CD14-positive monocyte (primary cell): ENCODE data around the gene TRAM2. TPM values are rescaled to one million over a fixed set of nuclear protein-coding genes. Genes with fewer than 3 reads are reported as not detected.

Experiments
- DNase-seq, 3 donors: peaks; one replicate each; pipeline ENCODE4 v3.0.0-alpha.2; 2011 to 2022
- H2AFZ ChIP-seq: 2 replicates; pipeline ENCODE4 v1.6.0; 2012; ENCODE audit warnings: mild to moderate bottlenecking, low read depth, low read length, inconsistent platforms; ENCODE audit not compliant: insufficient read depth, poor library complexity, severe bottlenecking
- H3K27ac ChIP-seq, 2 donors: 1 replicate in 1 of 2; 2 replicates in 1 of 2; pipeline ENCODE4 v1.5.1; 2012 to 2013; ENCODE audit warnings: low read length in 2 of 2, control low read depth in 1 of 2, inconsistent platforms in 1 of 2, low read depth in 1 of 2, mild to moderate bottlenecking in 1 of 2
- H3K27me3 ChIP-seq, 2 donors: one replicate each; pipeline versions ENCODE4 v1.6.0 to v1.6.1; 2011 to 2013; ENCODE audit warnings: low read length in 2 of 2; ENCODE audit not compliant: control insufficient read depth in 2 of 2, insufficient read depth in 2 of 2
- H3K36me3 ChIP-seq, 2 donors: replicated peaks in 1 of 2; 1 replicate in 1 of 2; 2 replicates in 1 of 2; pipeline versions ENCODE4 v1.5.1 to v1.6.1; 2012 to 2013; ENCODE audit warnings: low read length in 2 of 2, control low read depth in 1 of 2, inconsistent platforms in 1 of 2, mild to moderate bottlenecking in 1 of 2; ENCODE audit not compliant: insufficient read depth in 2 of 2, control insufficient read depth in 1 of 2
- H3K4me1 ChIP-seq, 2 donors: 1 replicate in 1 of 2; 2 replicates in 1 of 2; pipeline versions ENCODE4 v1.5.1 to v1.6.1; 2012 to 2013; ENCODE audit warnings: low read length in 2 of 2, control low read depth in 1 of 2, inconsistent platforms in 1 of 2, mild to moderate bottlenecking in 1 of 2, moderate library complexity in 1 of 2; ENCODE audit not compliant: insufficient read depth in 2 of 2, control insufficient read depth in 1 of 2
- H3K4me2 ChIP-seq: replicated peaks from 2 replicates; pipeline ENCODE3; 2012; ENCODE audit warnings: low read length, moderate library complexity, mild to moderate bottlenecking; ENCODE audit not compliant: poor library complexity, severe bottlenecking; ENCODE audit errors: extremely low read depth
- H3K4me3 ChIP-seq, 3 experiments: fragments of 200-600 bp in 1 of 3; sonication (generic) in 1 of 3; replicated peaks in 1 of 3; 1 replicate in 2 of 3; 2 replicates in 1 of 3; pipeline ENCODE4 v1.5.1; 2011 to 2013; ENCODE audit warnings: low read length in 3 of 3, mild to moderate bottlenecking in 3 of 3, control low read depth in 2 of 3, low read depth in 2 of 3, inconsistent platforms in 1 of 3, moderate library complexity in 1 of 3
- H3K79me2 ChIP-seq: 2 replicates; pipeline ENCODE4 v1.6.0; 2012; ENCODE audit warnings: mild to moderate bottlenecking, control low read depth, inconsistent platforms, low read length, moderate library complexity; ENCODE audit not compliant: insufficient read depth
- H3K9ac ChIP-seq: 2 replicates; pipeline ENCODE4 v1.6.0; 2017; ENCODE audit warnings: low read length, mild to moderate bottlenecking; ENCODE audit not compliant: insufficient read depth, poor library complexity, severe bottlenecking
- H3K9me3 ChIP-seq, 2 donors: replicated peaks in 1 of 2; 1 replicate in 1 of 2; 2 replicates in 1 of 2; pipeline versions ENCODE4 v1.5.1 to v1.6.1; 2012 to 2013; ENCODE audit warnings: low read length in 2 of 2, control low read depth in 1 of 2; ENCODE audit not compliant: control insufficient read depth in 1 of 2, insufficient read depth in 1 of 2
- H4K20me1 ChIP-seq: 2 replicates; pipeline ENCODE4 v1.6.0; 2012; ENCODE audit warnings: mild to moderate bottlenecking, low read length, control low read depth, moderate library complexity; ENCODE audit not compliant: insufficient read depth
- H3K27ac Mint-ChIP-seq, 7 donors: one replicate each; pipeline ENCODE4 v1.8.0; 2020; ENCODE audit warnings: mild to moderate bottlenecking in 7 of 7, mixed read lengths in 7 of 7, moderate library complexity in 6 of 7, inconsistent platforms in 2 of 7
- H3K27me3 Mint-ChIP-seq, 3 donors: one replicate each; pipeline ENCODE4 v1.8.0; 2021 to 2022; ENCODE audit warnings: low read depth in 3 of 3, mild to moderate bottlenecking in 3 of 3, mixed read lengths in 3 of 3, moderate library complexity in 3 of 3, inconsistent platforms in 1 of 3
- H3K36me3 Mint-ChIP-seq, 2 donors: one replicate each; pipeline ENCODE4 v1.8.0; 2020; ENCODE audit warnings: mixed read lengths in 2 of 2, inconsistent platforms in 1 of 2, mild to moderate bottlenecking in 1 of 2
- H3K4me1 Mint-ChIP-seq: one replicate; pipeline ENCODE4 v1.8.0; 2020; ENCODE audit warnings: mild to moderate bottlenecking, mixed read lengths
- H3K4me3 Mint-ChIP-seq, 2 donors: one replicate each; pipeline ENCODE4 v1.8.0; 2020; ENCODE audit warnings: mild to moderate bottlenecking in 2 of 2, mixed read lengths in 2 of 2, moderate library complexity in 1 of 2
- H3K9me3 Mint-ChIP-seq, 7 donors: one replicate each; pipeline ENCODE4 v1.8.0; 2020 to 2022; ENCODE audit warnings: mixed read lengths in 7 of 7, mild to moderate bottlenecking in 6 of 7, moderate library complexity in 6 of 7, inconsistent platforms in 2 of 7
- WGBS: methylation state at CpG from one replicate; pipeline ENCODE4 v1.1.5; 2013; ENCODE audit warnings: missing lambda C conversion rate; ENCODE audit not compliant: insufficient coverage; 5-methylcytosine and 5-hydroxymethylcytosine counted together
- intact Hi-C, 2 donors: fragments of 100-400 bp; cut with micrococcal nuclease; formaldehyde crosslinking; loops; one replicate each; pipeline versions ENCODE4 v1.15.0 to v1.15.1; 2023
- polyA plus RNA-seq, 3 donors: library from polyadenylated mRNA; depleted of rRNA in 1 of 3; unstranded in 2 of 3; stranded (reverse) in 1 of 3; fragments of 300-500 nt in 2 of 3; fragments of >200 nt in 1 of 3; fragmentation: Illumina TruSeq in 2 of 3; gene quantifications; 1 replicate in 2 of 3; 2 replicates in 1 of 3; pipeline ENCODE4 v1.2.3, GENCODE V29; 2012 to 2021
- TF ChIP-seq, protein P1 (sequence below): fragments of 200-600 bp; IDR thresholded peaks from one replicate; pipeline ENCODE4 v1.8.0; 2022; ENCODE audit warnings: antibody characterized with exemption, mild to moderate bottlenecking

Gene TRAM2
- polyA plus RNA-seq, 3 donors, result 4.7 to 11.7 (median 5.9) TPM

GRCh38 chr6:52564856-52565255 lies 12.0 kb downstream of the TRAM2 start:
- no peak for DNase-seq
- Mint-ChIP-seq H3K27me3 (peaks cover 0 to 2% (median 0%) of the 10 kb centered on the region in 3 donors), H3K27ac (peak overlapping the region in 1 of 7 donors; percentile 35), H3K4me3 (no peak overlapping the region), H3K9me3 (no peaks in the 10 kb centered on the region), H3K4me1 (peaks cover 19% of the 10 kb centered on the region), H3K36me3 (peaks cover 17 to 19% of the 10 kb centered on the region in 2 donors)
- Histone ChIP-seq H3K9ac (no peak overlapping the region), H3K4me3 (no peak overlapping the region), H4K20me1 (peaks cover 79% of the 10 kb centered on the region), H3K4me2 (no peak overlapping the region), H3K27me3 (no peaks in the 10 kb centered on the region), H3K4me1 (no peaks in the 10 kb centered on the region), H2AFZ (no peak overlapping the region), H3K27ac (no peak overlapping the region), H3K79me2 (peaks cover 95% of the 10 kb centered on the region), H3K9me3 (no peaks in the 10 kb centered on the region), H3K36me3 (peaks cover 0 to 12% of the 10 kb centered on the region in 2 donors)
- TF ChIP-seq, protein P1, sequence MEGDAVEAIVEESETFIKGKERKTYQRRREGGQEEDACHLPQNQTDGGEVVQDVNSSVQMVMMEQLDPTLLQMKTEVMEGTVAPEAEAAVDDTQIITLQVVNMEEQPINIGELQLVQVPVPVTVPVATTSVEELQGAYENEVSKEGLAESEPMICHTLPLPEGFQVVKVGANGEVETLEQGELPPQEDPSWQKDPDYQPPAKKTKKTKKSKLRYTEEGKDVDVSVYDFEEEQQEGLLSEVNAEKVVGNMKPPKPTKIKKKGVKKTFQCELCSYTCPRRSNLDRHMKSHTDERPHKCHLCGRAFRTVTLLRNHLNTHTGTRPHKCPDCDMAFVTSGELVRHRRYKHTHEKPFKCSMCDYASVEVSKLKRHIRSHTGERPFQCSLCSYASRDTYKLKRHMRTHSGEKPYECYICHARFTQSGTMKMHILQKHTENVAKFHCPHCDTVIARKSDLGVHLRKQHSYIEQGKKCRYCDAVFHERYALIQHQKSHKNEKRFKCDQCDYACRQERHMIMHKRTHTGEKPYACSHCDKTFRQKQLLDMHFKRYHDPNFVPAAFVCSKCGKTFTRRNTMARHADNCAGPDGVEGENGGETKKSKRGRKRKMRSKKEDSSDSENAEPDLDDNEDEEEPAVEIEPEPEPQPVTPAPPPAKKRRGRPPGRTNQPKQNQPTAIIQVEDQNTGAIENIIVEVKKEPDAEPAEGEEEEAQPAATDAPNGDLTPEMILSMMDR, result no peak
- 100% methylated on average over 3 of the region's 3 CpGs for WGBS
- intact Hi-C loops, result no loop called here

DNA sequence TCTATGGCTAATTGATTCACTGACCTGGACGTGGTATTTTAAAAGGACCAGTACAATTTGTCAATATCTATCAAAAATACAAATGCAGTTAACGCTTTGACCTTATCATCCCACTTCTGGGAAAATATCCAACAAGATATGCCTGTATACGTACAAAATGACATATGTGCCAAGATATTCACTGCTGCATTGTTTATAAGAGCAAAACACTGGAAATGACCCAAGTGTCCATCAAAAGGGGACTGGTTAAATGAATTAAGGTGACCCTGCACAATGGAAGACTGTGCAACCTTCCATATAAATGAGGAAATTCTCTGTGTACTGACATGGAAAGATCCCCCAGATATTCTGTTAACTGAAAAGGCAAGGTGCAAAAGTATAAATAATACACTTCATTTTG lies 13.9 kb downstream of the TRAM2 start:
- no peak for DNase-seq
- Histone ChIP-seq H2AFZ (no peak overlapping the region), H3K4me1 (no peaks in the 10 kb centered on the region), H3K9ac (no peak overlapping the region), H3K4me3 (no peak overlapping the region), H3K36me3 (peaks cover 0 to 26% of the 10 kb centered on the region in 2 donors), H3K4me2 (no peak overlapping the region), H3K27ac (no peak overlapping the region), H3K79me2 (peaks cover 94% of the 10 kb centered on the region), H4K20me1 (peaks cover 78% of the 10 kb centered on the region), H3K9me3 (no peaks in the 10 kb centered on the region), H3K27me3 (no peaks in the 10 kb centered on the region)
- Mint-ChIP-seq H3K4me3 (no peak overlapping the region), H3K27me3 (peaks cover 0 to 2% (median 0%) of the 10 kb centered on the region in 3 donors), H3K4me1 (peaks cover 25% of the 10 kb centered on the region), H3K9me3 (no peaks in the 10 kb centered on the region), H3K36me3 (peaks cover 12 to 22% of the 10 kb centered on the region in 2 donors), H3K27ac (no peak overlapping the region)
- intact Hi-C loops, result no loop called here
- WGBS, result 90% methylated on average over 3 of the region's 3 CpGs
- TF ChIP-seq, protein P1, result no peak
